Measurements from ENCODE around the gene GCK. TPM values are rescaled to one million over a fixed set of nuclear protein-coding genes. Genes with fewer than 3 reads are reported as not detected.

GCK gene
- total RNA-seq, 1 donor from 2014 or later: 1.7 TPM

- no peak for DNase-seq (ENCODE audit: extremely low spot score in 2 of 2)
- intact Hi-C loops (cut with DNase I): loop anchor here (5.0 kb wide), 1 partner anchor 242 kb away; no protein-coding TSS in a partner anchor
- no peak for TF ChIP-seq POLR2AphosphoS5 (IDR thresholded peaks at IDR 0.05; ENCODE audit: insufficient read depth in 1 of 2, low read depth in 1 of 2)
- TF ChIP-seq, protein P1, sequence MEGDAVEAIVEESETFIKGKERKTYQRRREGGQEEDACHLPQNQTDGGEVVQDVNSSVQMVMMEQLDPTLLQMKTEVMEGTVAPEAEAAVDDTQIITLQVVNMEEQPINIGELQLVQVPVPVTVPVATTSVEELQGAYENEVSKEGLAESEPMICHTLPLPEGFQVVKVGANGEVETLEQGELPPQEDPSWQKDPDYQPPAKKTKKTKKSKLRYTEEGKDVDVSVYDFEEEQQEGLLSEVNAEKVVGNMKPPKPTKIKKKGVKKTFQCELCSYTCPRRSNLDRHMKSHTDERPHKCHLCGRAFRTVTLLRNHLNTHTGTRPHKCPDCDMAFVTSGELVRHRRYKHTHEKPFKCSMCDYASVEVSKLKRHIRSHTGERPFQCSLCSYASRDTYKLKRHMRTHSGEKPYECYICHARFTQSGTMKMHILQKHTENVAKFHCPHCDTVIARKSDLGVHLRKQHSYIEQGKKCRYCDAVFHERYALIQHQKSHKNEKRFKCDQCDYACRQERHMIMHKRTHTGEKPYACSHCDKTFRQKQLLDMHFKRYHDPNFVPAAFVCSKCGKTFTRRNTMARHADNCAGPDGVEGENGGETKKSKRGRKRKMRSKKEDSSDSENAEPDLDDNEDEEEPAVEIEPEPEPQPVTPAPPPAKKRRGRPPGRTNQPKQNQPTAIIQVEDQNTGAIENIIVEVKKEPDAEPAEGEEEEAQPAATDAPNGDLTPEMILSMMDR (IDR thresholded peaks at IDR 0.05): no peak
- no peaks in the 10 kb centered on the region for H3K36me3 ChIP-seq
- H3K27ac ChIP-seq: no peak overlapping the region
- no peaks in the 10 kb centered on the region for H3K27me3 ChIP-seq
- H3K4me1 ChIP-seq: no peaks in the 10 kb centered on the region
- H3K9me3 ChIP-seq: no peaks in the 10 kb centered on the region
- H3K4me3 ChIP-seq: no peak overlapping the region
Measured at GRCh38 chr7:44235582-44236332, 46.5 kb upstream of the GCK start.

DNA sequence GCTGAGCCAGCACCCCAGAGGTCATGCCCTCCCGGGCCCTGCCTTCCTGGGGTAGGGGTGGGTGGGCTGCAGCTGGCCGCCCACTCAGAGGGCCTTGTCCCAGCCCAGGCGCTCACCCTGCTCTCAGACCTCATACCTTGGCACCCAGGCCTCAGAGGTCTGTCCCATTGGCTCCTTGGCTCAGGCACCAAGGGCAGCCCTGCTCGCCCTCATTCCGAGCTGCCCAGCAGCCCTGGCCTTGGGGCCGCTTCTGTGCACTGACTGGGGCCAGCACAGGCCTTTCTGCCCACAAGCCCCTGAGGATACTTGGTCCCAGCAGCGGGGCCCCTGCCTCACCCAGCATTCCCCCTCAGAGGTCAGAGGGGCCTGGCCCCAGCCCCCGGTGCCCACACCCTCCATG lies 45.8 kb upstream of the GCK start:
- no peak for DNase-seq (ENCODE audit: extremely low spot score in 2 of 2)
- Histone ChIP-seq H3K27ac (no peak overlapping the region), H3K9me3 (no peaks in the 10 kb centered on the region), H3K36me3 (no peaks in the 10 kb centered on the region), H3K27me3 (no peaks in the 10 kb centered on the region), H3K4me1 (no peaks in the 10 kb centered on the region), H3K4me3 (no peak overlapping the region)
- no peak for TF ChIP-seq POLR2A (IDR thresholded peaks at IDR 0.05)
- TF ChIP-seq POLR2AphosphoS5 (IDR thresholded peaks at IDR 0.05; ENCODE audit: insufficient read depth in 1 of 2, low read depth in 1 of 2): no peak
- TF ChIP-seq, protein P1 (IDR thresholded peaks at IDR 0.05): no peak
- intact Hi-C loops (cut with DNase I): loop anchor here (5.0 kb wide), 1 partner anchor 242 kb away; no protein-coding TSS in a partner anchor

DNA sequence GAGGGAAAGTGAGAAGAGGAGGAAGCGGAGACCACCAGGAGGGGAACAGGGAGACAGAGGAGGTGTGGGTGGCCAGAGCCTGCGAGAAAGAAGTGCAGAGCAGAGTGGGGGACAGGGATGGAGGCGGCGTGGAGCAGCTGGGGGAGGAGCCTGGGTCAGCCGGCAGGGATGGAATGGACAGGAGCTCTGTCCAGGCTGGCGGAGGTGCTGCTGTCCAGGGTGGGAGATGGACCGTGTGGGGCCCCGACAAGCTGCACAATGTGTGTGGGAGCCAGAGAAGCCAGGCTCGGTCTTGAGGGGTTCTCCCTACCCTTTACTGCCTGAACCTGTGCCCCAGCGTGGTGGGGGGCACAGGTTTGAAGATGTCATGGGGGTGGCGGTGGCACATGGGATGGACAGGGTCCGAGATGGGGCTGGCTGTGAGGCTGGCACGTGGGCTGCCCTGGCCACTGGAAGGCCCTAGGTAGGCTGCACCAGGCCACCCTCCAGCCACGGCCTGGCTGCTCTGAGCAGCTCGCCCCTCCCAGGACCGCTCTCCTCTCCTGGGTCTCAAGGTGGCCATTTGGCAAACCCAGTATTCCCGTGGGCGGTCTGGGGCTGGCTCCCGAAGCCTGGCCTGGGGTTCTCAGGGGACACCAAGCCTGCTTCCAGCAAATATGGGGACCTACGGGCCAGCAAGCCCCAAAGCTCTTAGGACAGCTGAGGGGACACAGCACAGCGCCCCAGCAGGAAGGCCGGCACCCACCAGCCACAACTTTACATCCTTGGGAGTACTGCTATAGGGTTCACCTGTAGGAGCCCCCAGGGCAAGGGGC lies 43.9 kb upstream of the GCK start:
- Histone ChIP-seq H3K27ac (no peak overlapping the region), H3K27me3 (no peaks in the 10 kb centered on the region), H3K9me3 (no peaks in the 10 kb centered on the region), H3K36me3 (no peaks in the 10 kb centered on the region), H3K4me3 (no peak overlapping the region), H3K4me1 (no peaks in the 10 kb centered on the region)
- TF ChIP-seq, protein P1 (IDR thresholded peaks at IDR 0.05): no peak
- no peak for TF ChIP-seq POLR2AphosphoS5 (IDR thresholded peaks at IDR 0.05; ENCODE audit: insufficient read depth in 1 of 2, low read depth in 1 of 2)
- TF ChIP-seq POLR2A (IDR thresholded peaks at IDR 0.05): no peak
- intact Hi-C loops (cut with DNase I): no loop called here
- DNase-seq (ENCODE audit: extremely low spot score in 2 of 2): no peak

DNA sequence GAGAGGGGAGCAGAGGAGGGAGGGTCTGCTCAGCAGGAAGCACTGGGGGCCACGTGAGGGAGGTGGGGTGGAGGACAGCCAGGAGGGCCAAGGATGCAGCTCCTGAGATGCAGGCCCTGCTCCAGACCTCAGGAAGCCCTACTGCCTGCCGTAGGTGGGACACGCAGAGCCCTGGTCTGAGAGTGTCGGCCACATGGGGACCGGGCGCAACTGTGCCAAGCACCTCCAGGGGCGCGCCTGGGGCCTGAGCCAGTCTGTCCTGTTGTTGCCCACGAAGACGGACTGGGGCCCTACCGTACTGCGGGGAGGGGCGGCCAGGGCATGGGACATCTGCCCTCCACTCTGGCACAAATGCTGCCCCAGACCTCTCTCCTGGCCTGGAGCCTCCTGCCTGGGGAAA lies 43.2 kb upstream of the GCK start:
- Histone ChIP-seq H3K27me3 (no peaks in the 10 kb centered on the region), H3K9me3 (no peaks in the 10 kb centered on the region), H3K27ac (no peak overlapping the region), H3K4me3 (no peak overlapping the region), H3K4me1 (no peaks in the 10 kb centered on the region), H3K36me3 (no peaks in the 10 kb centered on the region)
- TF ChIP-seq POLR2AphosphoS5 (IDR thresholded peaks at IDR 0.05; ENCODE audit: insufficient read depth in 1 of 2, low read depth in 1 of 2) (no peak), POLR2A (IDR thresholded peaks at IDR 0.05) (no peak)
- TF ChIP-seq, protein P1 (IDR thresholded peaks at IDR 0.05): no peak
- intact Hi-C loops (cut with DNase I): no loop called here
- DNase-seq (ENCODE audit: extremely low spot score in 2 of 2): no peak

Measured in vagina (tissue), 2 donors.